BLaER1 treated with 17β-estradiol and CSF1 and Interleukin-3, amounts not matched to agents 10 nM and 100 nM (cell line): ENCODE measurements around the gene GALNT2.

Experiments
- H3K27ac ChIP-seq, 11 experiments: shearing (Covaris generic); formaldehyde crosslinking; 2 replicates each; pipeline ENCODE4 v1.8.1; 2022
- H3K27me3 ChIP-seq, 11 experiments: shearing (Covaris generic); formaldehyde crosslinking; 2 replicates each; pipeline ENCODE4 v1.8.1; 2022
- H3K36me3 ChIP-seq, 11 experiments: shearing (Covaris generic); formaldehyde crosslinking; 2 replicates each; pipeline ENCODE4 v1.8.1; 2022
- H3K4me1 ChIP-seq, 10 experiments: shearing (Covaris generic); formaldehyde crosslinking; 2 replicates each; pipeline ENCODE4 v1.8.1; 2022
- H3K4me2 ChIP-seq, 11 experiments: shearing (Covaris generic); formaldehyde crosslinking; 2 replicates each; pipeline ENCODE4 v1.8.1; 2022
- H3K4me3 ChIP-seq, 10 experiments: shearing (Covaris generic); formaldehyde crosslinking; 2 replicates each; pipeline ENCODE4 v1.8.1; 2022
- H3K9ac ChIP-seq, 11 experiments: shearing (Covaris generic); formaldehyde crosslinking; 2 replicates each; pipeline ENCODE4 v1.8.1; 2022
- H3K9me3 ChIP-seq, 11 experiments: shearing (Covaris generic); formaldehyde crosslinking; replicated peaks in 1 of 11; 2 replicates each; pipeline ENCODE4 v1.8.1; 2022
- H4K20me1 ChIP-seq, 11 experiments: shearing (Covaris generic); formaldehyde crosslinking; 2 replicates each; pipeline ENCODE4 v1.8.1; 2022
- Cebpa-rat ChIP-seq, 11 experiments: shearing (Covaris generic); IDR thresholded peaks; 2 replicates each; pipeline ENCODE4 v1.8.1; 2022

Gene GALNT2

DNA sequence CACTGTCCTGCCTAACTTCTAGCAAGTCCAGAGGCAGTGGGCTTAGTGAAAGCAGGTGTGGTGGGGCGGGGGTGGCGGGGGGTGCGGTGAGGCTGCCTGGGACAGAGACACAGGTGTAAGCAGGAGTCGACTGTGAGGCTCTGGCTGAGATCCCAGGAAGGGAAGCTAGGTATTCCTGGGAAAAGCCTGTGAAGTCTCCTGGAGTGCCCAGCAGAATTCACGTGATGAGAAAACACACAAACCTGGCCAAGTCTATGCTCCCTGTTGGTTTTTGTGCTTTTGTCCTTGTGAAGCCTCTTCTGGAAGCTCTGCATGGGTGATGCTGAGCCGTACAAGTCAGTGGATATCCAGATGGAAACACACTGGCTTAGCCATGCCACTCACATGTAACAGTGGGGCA lies 5.3 kb downstream of the GALNT2 start:
- Histone ChIP-seq H3K4me1 (peaks cover 50 to 89% (median 83%) of the 10 kb centered on the region in 10 experiments), H3K27me3 (no peaks in the 10 kb centered on the region), H3K9ac (no peak overlapping the region), H3K36me3 (peaks cover 0 to 36% (median 12%) of the 10 kb centered on the region in 11 experiments; a peak in 14 of 22 replicates), H3K27ac (no peak overlapping the region), H3K4me3 (no peak overlapping the region), H3K9me3 (no peaks in the 10 kb centered on the region), H3K4me2 (peak overlapping the region in 9 of 11 experiments; percentile 15 to 99 (median 70); a peak in 15 of 22 replicates), H4K20me1 (peaks cover 73 to 100% (median 96%) of the 10 kb centered on the region in 11 experiments; a peak in 20 of 22 replicates)
- TF ChIP-seq Cebpa-rat (IDR thresholded peaks at IDR 0.05) = no peak

DNA sequence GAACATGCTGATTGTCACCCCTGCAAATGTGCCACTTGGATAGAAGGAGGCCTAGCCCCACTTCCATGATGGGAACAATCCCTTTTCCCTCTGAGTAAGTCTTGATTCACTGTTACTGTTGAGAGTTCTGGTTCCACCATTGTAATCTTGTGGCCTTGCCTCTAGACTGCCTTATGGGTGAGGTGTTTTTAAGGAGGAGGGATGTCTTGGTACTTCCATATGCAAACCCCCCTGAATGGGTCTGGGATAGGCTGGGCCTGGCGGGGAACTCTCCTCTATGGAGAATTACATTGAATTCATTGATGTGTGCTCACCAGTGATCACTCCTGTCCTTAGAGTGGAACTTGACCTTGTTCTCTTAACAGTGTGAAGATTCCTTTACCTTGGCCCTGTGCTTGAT lies 5.8 kb downstream of the GALNT2 start:
- Histone ChIP-seq H3K9me3 (no peaks in the 10 kb centered on the region), H4K20me1 (peaks cover 74 to 100% (median 99%) of the 10 kb centered on the region in 11 experiments; a peak in 20 of 22 replicates), H3K36me3 (peaks cover 0 to 41% (median 15%) of the 10 kb centered on the region in 11 experiments; a peak in 16 of 22 replicates), H3K4me1 (peaks cover 50 to 89% (median 86%) of the 10 kb centered on the region in 10 experiments), H3K9ac (no peak overlapping the region), H3K4me2 (peak overlapping the region in 9 of 11 experiments; percentile 15 to 99 (median 70); a peak in 16 of 22 replicates), H3K4me3 (no peak overlapping the region), H3K27ac (no peak overlapping the region), H3K27me3 (no peaks in the 10 kb centered on the region)
- no peak for TF ChIP-seq Cebpa-rat (IDR thresholded peaks at IDR 0.05)

DNA sequence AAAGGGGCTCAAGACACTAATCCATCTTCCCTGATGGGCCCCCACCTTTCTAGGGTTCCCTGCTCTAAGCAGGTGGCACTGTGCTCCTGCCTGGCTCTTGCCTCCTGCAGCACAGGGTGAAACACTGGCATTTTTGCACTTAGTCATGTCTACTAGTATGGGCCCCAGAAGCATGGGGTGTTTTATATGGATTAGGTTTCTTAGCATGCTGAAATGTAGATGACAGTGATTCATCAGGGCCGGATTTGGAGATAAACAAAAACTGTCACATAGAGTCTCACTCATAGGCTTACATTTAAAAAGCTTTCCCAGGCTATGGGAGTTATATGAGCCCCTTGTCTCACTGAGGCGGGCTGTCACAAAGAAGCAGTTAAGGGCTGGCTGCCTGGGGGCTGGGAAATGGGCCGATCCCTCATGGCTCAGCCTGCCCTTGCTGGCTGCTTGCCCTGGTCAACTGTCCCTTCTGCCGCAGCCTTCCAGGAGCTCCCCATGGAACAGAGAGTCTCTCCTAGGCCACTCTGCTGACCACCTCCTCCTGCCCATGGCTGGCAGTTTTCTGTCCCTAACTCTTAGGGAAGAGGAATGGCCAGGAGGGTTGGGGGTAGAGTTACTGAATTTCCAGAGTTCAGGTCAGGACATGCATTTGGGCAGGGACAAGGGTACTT lies 6.5 kb downstream of the GALNT2 start:
- H3K4me1 ChIP-seq = peaks cover 49 to 93% (median 88%) of the 10 kb centered on the region in 10 experiments
- peak overlapping the region in 4 of 11 experiments; percentile 18 to 29 (median 28); a peak in 4 of 22 replicates for H3K27ac ChIP-seq
- H3K9me3 ChIP-seq = no peaks in the 10 kb centered on the region
- H3K4me2 ChIP-seq = peak overlapping the region in 9 of 11 experiments; percentile 9 to 99 (median 70); a peak in 16 of 22 replicates
- peaks cover 0 to 47% (median 18%) of the 10 kb centered on the region in 11 experiments; a peak in 16 of 22 replicates for H3K36me3 ChIP-seq
- TF ChIP-seq Cebpa-rat (IDR thresholded peaks at IDR 0.05) = no peak
- H4K20me1 ChIP-seq = peaks cover 70 to 100% (median 99%) of the 10 kb centered on the region in 11 experiments; a peak in 20 of 22 replicates
- no peak overlapping the region for H3K4me3 ChIP-seq
- H3K27me3 ChIP-seq = no peaks in the 10 kb centered on the region
- H3K9ac ChIP-seq = no peak overlapping the region; a peak in 1 of 22 replicates

DNA sequence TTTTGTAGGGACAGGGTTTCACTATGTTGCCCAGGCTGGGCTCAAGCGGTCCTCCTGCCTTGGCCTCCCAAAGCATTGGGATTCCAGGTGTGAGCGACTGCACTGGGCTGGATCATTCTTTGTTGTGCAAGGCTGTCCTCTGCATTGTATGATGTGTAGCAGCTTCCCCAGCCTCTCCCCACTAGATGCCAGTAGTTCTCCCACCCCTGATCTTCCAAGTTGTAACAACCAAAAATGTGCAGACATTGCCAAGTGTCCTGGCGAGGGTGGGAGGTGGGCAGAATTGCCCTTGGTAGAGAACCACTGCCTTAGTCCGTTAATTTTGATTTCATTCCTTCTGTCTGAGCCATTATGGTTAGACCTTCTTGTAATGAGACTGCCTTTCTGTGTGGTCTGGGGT lies 7.2 kb downstream of the GALNT2 start:
- TF ChIP-seq Cebpa-rat (IDR thresholded peaks at IDR 0.05) = no peak
- Histone ChIP-seq H3K27ac (peak overlapping the region in 1 of 11 experiments; percentile 29; a peak in 1 of 22 replicates), H3K9ac (0 out of 22 replicates have a peak overlapping the region, but pooled peaks of 1 of the 11 experiments have one; percentile 8), H3K36me3 (peaks cover 0 to 55% (median 18%) of the 10 kb centered on the region in 11 experiments; a peak in 16 of 22 replicates), H3K4me3 (no peak overlapping the region), H3K4me2 (peak overlapping the region in 8 of 11 experiments; percentile 53 to 99 (median 80); a peak in 15 of 22 replicates), H3K9me3 (no peaks in the 10 kb centered on the region), H4K20me1 (peaks cover 74 to 100% (median 99%) of the 10 kb centered on the region in 11 experiments; a peak in 20 of 22 replicates), H3K4me1 (peaks cover 42 to 100% (median 80%) of the 10 kb centered on the region in 10 experiments), H3K27me3 (no peaks in the 10 kb centered on the region)

DNA sequence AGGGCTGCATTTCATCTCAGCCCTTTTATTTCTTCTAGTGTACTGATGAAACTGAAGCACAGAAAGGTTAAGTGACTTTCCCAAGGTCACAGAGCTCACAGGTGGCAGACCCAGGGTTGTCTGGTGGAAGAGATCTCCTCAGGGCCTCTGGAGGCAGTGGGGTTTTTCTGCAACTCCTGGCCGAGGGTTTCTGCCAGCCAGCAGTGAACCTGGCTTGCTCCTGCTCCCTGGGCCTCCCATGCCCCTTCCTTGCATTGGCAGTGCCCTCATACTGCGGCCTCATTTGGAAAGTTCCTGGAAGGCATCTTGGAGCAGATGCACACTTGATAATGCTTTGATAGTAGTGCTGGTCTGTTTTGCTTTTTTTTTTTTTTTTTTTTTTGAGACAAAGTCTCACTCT lies 7.7 kb downstream of the GALNT2 start:
- Histone ChIP-seq H3K4me2 (peak overlapping the region in 8 of 11 experiments; percentile 19 to 99 (median 80); a peak in 15 of 22 replicates), H3K4me1 (peaks cover 37 to 95% (median 75%) of the 10 kb centered on the region in 10 experiments), H3K9ac (0 out of 22 replicates have a peak overlapping the region, but pooled peaks of 1 of the 11 experiments have one; percentile 8)

DNA sequence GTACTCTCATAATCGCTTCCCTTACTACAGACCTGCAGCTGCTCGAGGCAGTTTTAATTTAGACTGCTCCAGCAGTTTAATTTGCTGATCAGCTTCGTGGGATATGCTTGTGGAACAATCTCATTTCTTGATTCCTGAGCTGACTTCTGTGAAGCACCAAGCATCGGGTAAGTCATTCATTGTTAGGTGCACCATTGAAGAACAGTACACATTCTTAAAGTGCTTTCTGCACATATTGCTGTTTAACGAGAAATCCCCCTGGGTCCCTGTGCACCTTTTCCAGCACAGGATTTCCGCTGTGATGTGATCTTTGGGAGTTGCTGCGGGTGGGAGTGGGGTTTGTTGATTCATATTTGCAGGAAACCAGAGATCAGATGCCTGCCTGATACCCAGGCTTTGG lies 9.1 kb downstream of the GALNT2 start:
- Histone ChIP-seq H3K4me2 (peak overlapping the region; percentile 31 to 99 (median 60); a peak in 21 of 22 replicates), H4K20me1 (peaks cover 76 to 100% (median 98%) of the 10 kb centered on the region in 11 experiments; a peak in 20 of 22 replicates), H3K9ac (peak overlapping the region in 1 of 11 experiments; percentile 48; a peak in 2 of 22 replicates), H3K36me3 (peaks cover 6 to 73% (median 29%) of the 10 kb centered on the region in 11 experiments; a peak in 17 of 22 replicates), H3K9me3 (no peaks in the 10 kb centered on the region), H3K4me3 (0 out of 20 replicates have a peak overlapping the region, but pooled peaks of 1 of the 10 experiments have one; percentile 27), H3K4me1 (peaks cover 28 to 86% (median 62%) of the 10 kb centered on the region in 10 experiments), H3K27ac (no peak overlapping the region), H3K27me3 (no peaks in the 10 kb centered on the region)
- no peak for TF ChIP-seq Cebpa-rat (IDR thresholded peaks at IDR 0.05)

More for the DNA sequence above, 7.7 kb downstream of the GALNT2 start:
- H3K27ac ChIP-seq = no peak overlapping the region
- H3K4me3 ChIP-seq = no peak overlapping the region
- no peaks in the 10 kb centered on the region for H3K9me3 ChIP-seq
- H3K27me3 ChIP-seq = no peaks in the 10 kb centered on the region
- H4K20me1 ChIP-seq = peaks cover 74 to 100% (median 99%) of the 10 kb centered on the region in 11 experiments; a peak in 20 of 22 replicates
- H3K36me3 ChIP-seq = peaks cover 0 to 60% (median 18%) of the 10 kb centered on the region in 11 experiments; a peak in 17 of 22 replicates
- no peak for TF ChIP-seq Cebpa-rat (IDR thresholded peaks at IDR 0.05)

DNA sequence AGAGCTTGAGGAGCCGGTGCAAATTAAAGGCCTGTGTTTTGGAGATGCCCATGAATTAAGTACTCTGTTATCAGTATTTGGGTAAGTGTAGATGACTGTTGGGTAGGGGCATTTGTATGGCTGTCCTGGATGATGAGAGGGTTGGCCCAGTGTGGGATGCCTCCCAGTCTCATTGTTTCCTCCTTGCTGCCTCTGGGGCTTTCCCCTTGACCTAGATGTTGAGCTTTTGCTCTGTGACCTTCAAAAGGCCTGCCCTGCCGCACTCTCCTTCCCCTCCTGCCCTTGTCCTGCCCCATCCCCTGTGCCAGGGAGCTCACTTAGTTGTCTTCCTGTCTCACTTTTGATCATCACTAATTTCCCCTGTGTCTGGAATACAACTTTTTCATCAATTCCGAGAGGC lies 10.0 kb downstream of the GALNT2 start:
- H3K4me1 ChIP-seq = peaks cover 24 to 77% (median 53%) of the 10 kb centered on the region in 10 experiments

DNA sequence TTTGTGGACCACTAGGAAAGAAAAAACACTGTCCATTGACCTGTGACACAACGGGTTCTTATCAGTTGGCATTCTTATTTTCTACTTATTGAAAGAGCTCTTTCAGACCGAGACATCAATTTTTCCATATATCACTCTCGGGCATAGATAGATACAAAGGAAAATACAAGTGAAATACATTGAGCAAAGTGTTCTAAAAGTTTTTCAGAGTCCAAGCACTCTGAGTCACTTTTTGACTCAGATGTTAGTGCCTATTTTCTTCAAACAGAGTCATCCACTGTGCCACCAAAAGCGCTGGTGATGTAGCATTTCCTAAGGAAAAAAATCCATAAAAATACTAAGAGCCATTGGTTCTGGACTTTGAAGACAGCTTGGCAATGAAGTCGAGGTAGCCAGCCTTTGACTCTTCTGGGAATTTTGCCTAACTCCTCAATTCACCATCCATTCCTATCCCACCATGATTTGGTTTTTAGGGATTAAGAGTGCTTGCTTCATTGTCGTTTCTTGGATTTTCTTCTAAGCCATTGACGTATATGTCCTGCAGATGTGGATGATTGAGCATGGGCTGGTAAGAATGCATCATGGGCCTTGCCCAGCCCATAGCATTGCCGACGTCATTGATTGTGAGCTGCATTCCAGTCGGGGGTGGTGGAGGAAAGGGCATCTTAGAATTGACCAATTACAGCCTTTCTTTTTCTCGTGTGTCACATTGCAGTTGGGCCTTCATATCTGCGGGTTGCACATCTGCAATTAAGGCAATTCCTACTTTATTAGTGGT lies 10.6 kb downstream of the GALNT2 start:
- no peak for TF ChIP-seq Cebpa-rat (IDR thresholded peaks at IDR 0.05)
- no peak overlapping the region for H3K4me3 ChIP-seq
- H3K4me1 ChIP-seq = peaks cover 24 to 71% (median 47%) of the 10 kb centered on the region in 10 experiments
- no peak overlapping the region for H3K9ac ChIP-seq
- peak overlapping the region in 6 of 11 experiments; percentile 56 to 99 (median 92); a peak in 7 of 22 replicates for H3K4me2 ChIP-seq
- no peak overlapping the region for H3K27ac ChIP-seq
- H3K36me3 ChIP-seq = peaks cover 7 to 85% (median 35%) of the 10 kb centered on the region in 11 experiments; a peak in 18 of 22 replicates
- H3K27me3 ChIP-seq = no peaks in the 10 kb centered on the region
- H4K20me1 ChIP-seq = peaks cover 72 to 100% (median 99%) of the 10 kb centered on the region in 11 experiments; a peak in 20 of 22 replicates
- peaks cover 0 to 8% (median under 1%) of the 10 kb centered on the region in 11 experiments; a peak in 9 of 22 replicates for H3K9me3 ChIP-seq

More for the DNA sequence above, 10.0 kb downstream of the GALNT2 start:
- Histone ChIP-seq H3K9ac (no peak overlapping the region), H3K4me3 (no peak overlapping the region), H3K36me3 (peaks cover 7 to 82% (median 34%) of the 10 kb centered on the region in 11 experiments; a peak in 18 of 22 replicates), H4K20me1 (peaks cover 75 to 100% (median 98%) of the 10 kb centered on the region in 11 experiments; a peak in 20 of 22 replicates), H3K27ac (no peak overlapping the region), H3K27me3 (no peaks in the 10 kb centered on the region), H3K9me3 (peaks cover 0 to 1% (median 0%) of the 10 kb centered on the region in 11 experiments; a peak in 1 of 22 replicates), H3K4me2 (peak overlapping the region; percentile 26 to 99 (median 60); a peak in 20 of 22 replicates)
- no peak for TF ChIP-seq Cebpa-rat (IDR thresholded peaks at IDR 0.05)
